Thyroid gland (tissue), 4 donors: ENCODE results near the gene PDSS1.

Experiments used
- POLR2A ChIP-seq, 2 donors: fragments of 450-650 bp; IDR thresholded peaks; one replicate each; pipeline ENCODE4 v1.6.1; 2017; ENCODE audit warnings: antibody characterized with exemption in 2 of 2, mild to moderate bottlenecking in 2 of 2, moderate library complexity in 1 of 2
- TF ChIP-seq, protein P1 (sequence below), 6 experiments: fragments of 200-600 bp in 3 of 6; fragments of 450-650 bp in 3 of 6; sonication (generic) in 3 of 6; IDR thresholded peaks; one replicate each; pipeline ENCODE4 v1.5.1; 2016 to 2019; ENCODE audit warnings: antibody characterized with exemption in 6 of 6, mild to moderate bottlenecking in 2 of 6, inconsistent platforms in 1 of 6, moderate library complexity in 1 of 6

DNA sequence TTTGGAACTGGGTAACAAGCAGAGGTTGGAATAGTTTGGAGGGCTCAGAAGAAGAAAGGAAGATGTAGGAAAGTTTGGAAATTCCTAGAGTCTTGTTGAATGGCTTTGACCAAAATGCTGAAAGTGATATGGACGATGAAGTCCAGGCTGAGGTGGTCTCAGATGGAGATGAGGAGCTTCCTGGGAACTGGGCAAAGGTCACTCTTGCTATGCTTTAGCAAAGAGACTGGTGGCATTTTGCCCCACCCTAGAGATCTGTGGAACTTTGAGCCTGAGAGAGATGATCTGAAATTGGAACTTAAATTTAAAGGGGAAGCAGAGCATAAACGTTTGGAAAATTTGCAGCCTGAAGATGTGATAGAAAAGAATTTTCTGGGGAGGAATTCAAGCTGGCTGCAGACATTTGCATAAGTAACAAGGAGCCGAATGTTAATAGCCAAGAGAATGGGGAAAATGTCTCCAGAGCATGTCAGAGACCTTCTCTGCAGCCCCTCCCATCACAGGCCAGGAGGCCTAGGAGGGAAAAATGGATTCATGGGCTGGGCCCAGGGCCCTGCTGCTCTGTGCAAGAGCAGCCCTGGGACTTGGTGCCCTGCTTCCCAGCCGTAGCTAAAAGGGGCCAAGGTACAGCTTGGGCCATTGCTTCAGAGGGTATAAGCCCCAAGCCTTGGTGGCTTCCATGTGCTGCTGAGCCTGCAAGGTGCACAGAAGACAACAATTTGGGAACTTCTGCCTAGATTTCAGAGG, 3.6 kb downstream of the PDSS1 start:
- TF ChIP-seq, protein P1, sequence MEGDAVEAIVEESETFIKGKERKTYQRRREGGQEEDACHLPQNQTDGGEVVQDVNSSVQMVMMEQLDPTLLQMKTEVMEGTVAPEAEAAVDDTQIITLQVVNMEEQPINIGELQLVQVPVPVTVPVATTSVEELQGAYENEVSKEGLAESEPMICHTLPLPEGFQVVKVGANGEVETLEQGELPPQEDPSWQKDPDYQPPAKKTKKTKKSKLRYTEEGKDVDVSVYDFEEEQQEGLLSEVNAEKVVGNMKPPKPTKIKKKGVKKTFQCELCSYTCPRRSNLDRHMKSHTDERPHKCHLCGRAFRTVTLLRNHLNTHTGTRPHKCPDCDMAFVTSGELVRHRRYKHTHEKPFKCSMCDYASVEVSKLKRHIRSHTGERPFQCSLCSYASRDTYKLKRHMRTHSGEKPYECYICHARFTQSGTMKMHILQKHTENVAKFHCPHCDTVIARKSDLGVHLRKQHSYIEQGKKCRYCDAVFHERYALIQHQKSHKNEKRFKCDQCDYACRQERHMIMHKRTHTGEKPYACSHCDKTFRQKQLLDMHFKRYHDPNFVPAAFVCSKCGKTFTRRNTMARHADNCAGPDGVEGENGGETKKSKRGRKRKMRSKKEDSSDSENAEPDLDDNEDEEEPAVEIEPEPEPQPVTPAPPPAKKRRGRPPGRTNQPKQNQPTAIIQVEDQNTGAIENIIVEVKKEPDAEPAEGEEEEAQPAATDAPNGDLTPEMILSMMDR (IDR thresholded peaks at IDR 0.05): no peak
- TF ChIP-seq POLR2A (IDR thresholded peaks at IDR 0.05): no peak
